Measurements from ENCODE around the gene EPHA6. TPM values are rescaled to one million over a fixed set of nuclear protein-coding genes. Genes with fewer than 3 reads are reported as not detected.

The EPHA6 gene
- polyA plus RNA-seq (2013, experiment 1 of 2): not detected
- not detected for polyA plus RNA-seq (2013, experiment 2 of 2)

DNA sequence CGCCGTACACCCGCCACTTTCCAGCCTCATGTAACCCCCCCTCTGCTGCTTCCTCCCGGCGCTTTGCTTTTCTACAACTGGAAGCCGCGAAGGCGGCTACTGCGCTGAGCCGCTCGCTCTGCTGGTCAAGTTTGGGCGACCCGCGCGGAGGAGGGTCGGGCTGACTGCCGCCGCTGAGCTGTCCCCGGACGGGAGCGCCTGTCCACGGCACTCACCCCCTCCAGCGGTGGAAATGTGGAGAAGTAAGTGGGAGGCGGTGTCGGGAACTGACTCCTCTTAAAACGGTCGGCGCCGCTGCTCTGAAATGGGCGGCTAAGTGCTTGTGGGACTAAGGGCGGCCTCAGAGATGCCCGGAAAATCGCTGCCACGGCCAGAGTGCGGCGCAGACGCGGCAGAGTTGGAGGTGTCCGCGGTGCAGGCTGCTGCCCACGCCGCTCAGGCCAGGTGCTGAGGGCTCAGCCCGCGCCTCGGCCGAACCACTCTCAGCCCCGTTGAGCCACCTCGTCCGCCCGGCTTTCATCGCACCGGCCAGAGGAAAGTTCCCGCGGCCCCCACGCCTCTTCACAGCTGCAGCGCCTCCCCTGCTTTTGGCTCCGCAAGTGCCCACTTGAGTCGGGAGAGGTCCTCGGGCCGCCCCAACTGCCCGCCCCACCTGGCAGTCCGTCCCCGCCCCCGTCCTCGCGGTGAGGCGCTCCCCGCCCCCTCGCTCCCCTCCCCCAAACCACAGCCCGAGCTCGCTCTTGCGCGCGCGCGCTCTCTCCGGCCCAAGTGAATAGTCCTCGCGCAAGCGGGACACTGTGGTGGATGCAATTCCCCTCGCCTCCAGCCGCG is at the start of gene EPHA6:
Gene EPHA6, plus strand, starts transcription at position 775 of the 831 bp plus-strand sequence.
- no peak within 1 kb of the TSS for H3K27ac ChIP-seq (ENCODE audit: low read length, poor library complexity, severe bottlenecking)
- H3K79me1 ChIP-seq (replicated peaks; ENCODE audit: low read length, poor library complexity, severe bottlenecking): no peaks in the 10 kb centered on the region
- peak within 1 kb of the TSS; percentile 71 to 76 for H3K4me3 ChIP-seq (ENCODE audit: insufficient read depth in 1 of 2, low read depth in 1 of 2, low read length in 2 of 2)
- under 1% methylated on average over 60 of the region's 83 CpGs for WGBS
- H3K9me3 ChIP-seq (ENCODE audit: control insufficient read depth, low read length): no peaks in the 10 kb centered on the region
- no peak within 1 kb of the TSS for H3K14ac ChIP-seq (ENCODE audit: low read length in 2 of 2)
- no peak within 1 kb of the TSS for H2BK15ac ChIP-seq (ENCODE audit: low read depth, poor library complexity, severe bottlenecking)
- peak within 1 kb of the TSS in 1 of 2 experiments; percentile 46 for H3K23ac ChIP-seq (ENCODE audit: low read length in 2 of 2)
- H2BK12ac ChIP-seq (ENCODE audit: low read length in 2 of 2): no peak within 1 kb of the TSS
- no peak within 1 kb of the TSS for H2BK5ac ChIP-seq (ENCODE audit: low read depth, low read length, poor library complexity, severe bottlenecking)
- peak within 1 kb of the TSS; percentile 55 for H2AFZ ChIP-seq (ENCODE audit: low read depth, low read length)
- peak within 1 kb of the TSS; percentile 61 for H4K8ac ChIP-seq (ENCODE audit: low read length)
- no peaks in the 10 kb centered on the region for H3K36me3 ChIP-seq (ENCODE audit: control insufficient read depth in 1 of 2, insufficient read depth in 2 of 2, low read depth in 1 of 2, low read length in 2 of 2)
- no peak within 1 kb of the TSS for H4K91ac ChIP-seq (ENCODE audit: low read length)
- peak within 1 kb of the TSS in 1 of 2 experiments; percentile 1 for H3K18ac ChIP-seq (ENCODE audit: low read depth in 1 of 2, low read length in 2 of 2)
- peak; percentile 54 for DNase-seq
- no peak within 1 kb of the TSS for H2AK5ac ChIP-seq (ENCODE audit: low read length, severe bottlenecking)
- peak within 1 kb of the TSS; percentile 27 for H3K9ac ChIP-seq (ENCODE audit: low read length)
- H3K4ac ChIP-seq (ENCODE audit: low read depth in 1 of 2, low read length in 2 of 2): no peak within 1 kb of the TSS
- no peak within 1 kb of the TSS for H2BK120ac ChIP-seq (ENCODE audit: low read depth, low read length)
- H3K4me1 ChIP-seq (ENCODE audit: control insufficient read depth, insufficient read depth, low read depth, low read length): peaks cover 17% of the 10 kb centered on the region
- H3K27me3 ChIP-seq (ENCODE audit: control insufficient read depth in 1 of 2, insufficient read depth in 1 of 2, low read length in 2 of 2): peaks cover 7 to 27% of the 10 kb centered on the region in 2 experiments
- H3K4me2 ChIP-seq (ENCODE audit: low read length, poor library complexity, severe bottlenecking): peak within 1 kb of the TSS; percentile 100

DNA sequence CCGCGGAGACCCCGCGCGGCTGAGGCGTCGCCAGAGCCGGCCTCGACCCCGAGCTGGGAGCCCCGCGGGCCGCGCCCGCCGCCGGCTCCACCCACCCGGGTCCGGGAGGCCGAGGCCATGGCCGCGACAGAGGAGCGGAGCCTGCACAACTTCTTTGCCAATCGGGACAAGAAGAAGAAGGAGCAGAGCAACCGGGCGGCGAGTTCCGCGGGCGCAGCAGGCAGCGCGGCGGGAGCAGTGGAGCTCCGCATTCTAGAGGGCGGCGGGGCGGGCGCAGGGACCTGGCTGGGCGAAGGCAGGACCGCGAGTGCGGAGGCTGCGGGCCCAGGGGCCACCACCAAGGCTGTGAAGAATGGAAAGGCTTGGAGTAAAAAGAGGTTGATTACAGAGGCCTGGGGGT is 37.6 kb upstream of the EPHA6 start:
- Histone ChIP-seq H3K9ac (ENCODE audit: low read length) (no peak overlapping the region), H3K4ac (ENCODE audit: low read depth in 1 of 2, low read length in 2 of 2) (no peak overlapping the region), H3K4me3 (ENCODE audit: insufficient read depth in 1 of 2, low read depth in 1 of 2, low read length in 2 of 2) (no peak overlapping the region), H3K4me1 (ENCODE audit: control insufficient read depth, insufficient read depth, low read depth, low read length) (no peaks in the 10 kb centered on the region), H3K18ac (ENCODE audit: low read depth in 1 of 2, low read length in 2 of 2) (no peak overlapping the region), H3K79me1 (replicated peaks; ENCODE audit: low read length, poor library complexity, severe bottlenecking) (no peaks in the 10 kb centered on the region), H2BK15ac (ENCODE audit: low read depth, poor library complexity, severe bottlenecking) (no peak overlapping the region), H4K8ac (ENCODE audit: low read length) (no peak overlapping the region), H3K4me2 (ENCODE audit: low read length, poor library complexity, severe bottlenecking) (no peak overlapping the region), H3K36me3 (ENCODE audit: control insufficient read depth in 1 of 2, insufficient read depth in 2 of 2, low read depth in 1 of 2, low read length in 2 of 2) (no peaks in the 10 kb centered on the region), H3K14ac (ENCODE audit: low read length in 2 of 2) (no peak overlapping the region), H2AFZ (ENCODE audit: low read depth, low read length) (no peak overlapping the region), H2BK120ac (ENCODE audit: low read depth, low read length) (no peak overlapping the region), H3K27ac (ENCODE audit: low read length, poor library complexity, severe bottlenecking) (no peak overlapping the region), H2BK5ac (ENCODE audit: low read depth, low read length, poor library complexity, severe bottlenecking) (no peak overlapping the region), H3K27me3 (ENCODE audit: control insufficient read depth in 1 of 2, insufficient read depth in 1 of 2, low read length in 2 of 2) (no peaks in the 10 kb centered on the region), H3K23ac (ENCODE audit: low read length in 2 of 2) (no peak overlapping the region), H3K9me3 (ENCODE audit: control insufficient read depth, low read length) (peaks cover 11% of the 10 kb centered on the region), H4K91ac (ENCODE audit: low read length) (no peak overlapping the region), H2AK5ac (ENCODE audit: low read length, severe bottlenecking) (no peak overlapping the region), H2BK12ac (ENCODE audit: low read length in 2 of 2) (no peak overlapping the region)
- WGBS: 97% methylated on average over 43 of the region's 43 CpGs
- no peak for DNase-seq

DNA sequence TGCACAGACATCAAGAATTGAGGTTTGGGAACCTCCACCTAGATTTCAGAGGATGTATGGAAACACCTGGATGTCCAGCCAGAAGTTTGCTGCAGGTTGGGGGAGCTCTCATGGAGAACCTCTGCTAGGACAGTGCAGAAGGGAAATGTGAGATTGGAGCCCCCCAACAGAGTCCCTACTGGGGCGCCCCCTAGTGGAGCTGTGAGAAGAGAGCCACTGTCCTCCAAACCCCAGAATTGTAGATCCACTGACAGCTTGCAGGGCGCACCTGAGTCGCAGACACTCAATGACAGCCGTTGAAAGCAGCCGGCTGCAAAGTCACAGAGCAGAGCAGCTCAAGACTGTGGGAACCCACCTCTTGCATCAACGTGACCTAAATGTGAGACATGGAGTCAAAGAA is 34.6 kb upstream of the EPHA6 start:
- Histone ChIP-seq H3K23ac (ENCODE audit: low read length in 2 of 2) (no peak overlapping the region), H2BK12ac (ENCODE audit: low read length in 2 of 2) (no peak overlapping the region), H3K14ac (ENCODE audit: low read length in 2 of 2) (no peak overlapping the region), H2AK5ac (ENCODE audit: low read length, severe bottlenecking) (no peak overlapping the region), H2BK5ac (ENCODE audit: low read depth, low read length, poor library complexity, severe bottlenecking) (no peak overlapping the region), H3K27me3 (ENCODE audit: control insufficient read depth in 1 of 2, insufficient read depth in 1 of 2, low read length in 2 of 2) (no peaks in the 10 kb centered on the region), H4K91ac (ENCODE audit: low read length) (no peak overlapping the region), H3K4me1 (ENCODE audit: control insufficient read depth, insufficient read depth, low read depth, low read length) (no peaks in the 10 kb centered on the region), H3K79me1 (replicated peaks; ENCODE audit: low read length, poor library complexity, severe bottlenecking) (no peaks in the 10 kb centered on the region), H2BK120ac (ENCODE audit: low read depth, low read length) (no peak overlapping the region), H3K9me3 (ENCODE audit: control insufficient read depth, low read length) (peaks cover 6% of the 10 kb centered on the region), H4K8ac (ENCODE audit: low read length) (no peak overlapping the region), H3K18ac (ENCODE audit: low read depth in 1 of 2, low read length in 2 of 2) (no peak overlapping the region), H3K36me3 (ENCODE audit: control insufficient read depth in 1 of 2, insufficient read depth in 2 of 2, low read depth in 1 of 2, low read length in 2 of 2) (no peaks in the 10 kb centered on the region), H3K4me3 (ENCODE audit: insufficient read depth in 1 of 2, low read depth in 1 of 2, low read length in 2 of 2) (no peak overlapping the region), H2AFZ (ENCODE audit: low read depth, low read length) (no peak overlapping the region), H3K4me2 (ENCODE audit: low read length, poor library complexity, severe bottlenecking) (no peak overlapping the region), H3K4ac (ENCODE audit: low read depth in 1 of 2, low read length in 2 of 2) (no peak overlapping the region), H2BK15ac (ENCODE audit: low read depth, poor library complexity, severe bottlenecking) (no peak overlapping the region), H3K9ac (ENCODE audit: low read length) (no peak overlapping the region), H3K27ac (ENCODE audit: low read length, poor library complexity, severe bottlenecking) (no peak overlapping the region)
- 73% methylated on average over 6 of the region's 6 CpGs for WGBS
- DNase-seq: no peak

DNA sequence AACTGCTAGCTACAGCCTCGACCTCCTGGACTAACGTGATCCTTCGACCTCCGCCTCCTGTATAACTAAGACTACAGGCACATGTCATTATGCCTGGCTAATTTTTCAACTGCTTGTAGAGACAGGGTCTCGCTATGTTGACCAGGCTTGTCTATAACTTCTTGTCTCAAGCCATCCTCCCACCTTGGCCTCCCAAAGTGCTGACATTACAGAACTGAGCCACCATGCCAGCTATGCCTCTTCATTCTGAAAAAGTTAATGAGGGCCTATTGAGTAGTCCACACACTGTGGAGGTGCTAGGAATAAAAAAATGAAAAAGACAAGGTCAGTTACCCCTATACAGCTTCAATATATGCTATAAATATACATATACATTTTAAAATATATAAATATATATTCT is 18.3 kb upstream of the EPHA6 start:
- no peak overlapping the region for H2BK120ac ChIP-seq (ENCODE audit: low read depth, low read length)
- H3K9me3 ChIP-seq (ENCODE audit: control insufficient read depth, low read length): no peaks in the 10 kb centered on the region
- no peak overlapping the region for H3K14ac ChIP-seq (ENCODE audit: low read length in 2 of 2)
- H3K23ac ChIP-seq (ENCODE audit: low read length in 2 of 2): no peak overlapping the region
- no peak overlapping the region for H4K8ac ChIP-seq (ENCODE audit: low read length)
- no peak overlapping the region for H3K4me2 ChIP-seq (ENCODE audit: low read length, poor library complexity, severe bottlenecking)
- 74% methylated on average over 5 of the region's 5 CpGs for WGBS
- H3K36me3 ChIP-seq (ENCODE audit: control insufficient read depth in 1 of 2, insufficient read depth in 2 of 2, low read depth in 1 of 2, low read length in 2 of 2): no peaks in the 10 kb centered on the region
- no peak overlapping the region for H3K4ac ChIP-seq (ENCODE audit: low read depth in 1 of 2, low read length in 2 of 2)
- H2AK5ac ChIP-seq (ENCODE audit: low read length, severe bottlenecking): no peak overlapping the region
- DNase-seq: no peak
- no peak overlapping the region for H2BK15ac ChIP-seq (ENCODE audit: low read depth, poor library complexity, severe bottlenecking)
- H3K18ac ChIP-seq (ENCODE audit: low read depth in 1 of 2, low read length in 2 of 2): no peak overlapping the region
- H2BK12ac ChIP-seq (ENCODE audit: low read length in 2 of 2): no peak overlapping the region
- H3K4me3 ChIP-seq (ENCODE audit: insufficient read depth in 1 of 2, low read depth in 1 of 2, low read length in 2 of 2): no peak overlapping the region
- no peak overlapping the region for H3K9ac ChIP-seq (ENCODE audit: low read length)
- no peak overlapping the region for H2BK5ac ChIP-seq (ENCODE audit: low read depth, low read length, poor library complexity, severe bottlenecking)
- H3K27ac ChIP-seq (ENCODE audit: low read length, poor library complexity, severe bottlenecking): no peak overlapping the region
- no peaks in the 10 kb centered on the region for H3K4me1 ChIP-seq (ENCODE audit: control insufficient read depth, insufficient read depth, low read depth, low read length)
- no peak overlapping the region for H2AFZ ChIP-seq (ENCODE audit: low read depth, low read length)
- no peaks in the 10 kb centered on the region for H3K79me1 ChIP-seq (replicated peaks; ENCODE audit: low read length, poor library complexity, severe bottlenecking)
- no peak overlapping the region for H4K91ac ChIP-seq (ENCODE audit: low read length)
- no peaks in the 10 kb centered on the region for H3K27me3 ChIP-seq (ENCODE audit: control insufficient read depth in 1 of 2, insufficient read depth in 1 of 2, low read length in 2 of 2)
